ENCODE data around the gene CD53.

GRCh38 chr1:110872366-110872744 lies 593 bp upstream of the CD53 start:
- TF ChIP-seq CTCF (IDR thresholded peaks at IDR 0.05; ENCODE audit: insufficient read depth, low read length, poor library complexity, severe bottlenecking) = no peak
- no peak for TF ChIP-seq EZH2phosphoT487 (conservative IDR thresholded peaks at IDR 0.05; ENCODE audit: low read length)

Data from SU-DHL-6 (cell line).